Renal pelvis (tissue), 4 donors: Measurements from ENCODE around the gene PREB. TPM values are rescaled to one million over a fixed set of nuclear protein-coding genes. Genes with fewer than 3 reads are reported as not detected.

Experiments
- DNase-seq: peaks from one replicate; pipeline ENCODE4 v3.0.0-alpha.2; 2013
- polyA plus RNA-seq, 3 donors: library from polyadenylated mRNA; unstranded; fragments of 120-200 nt; gene quantifications; one replicate each; pipeline ENCODE4 v1.2.1, GENCODE V29; 2013; ENCODE audit not compliant: insufficient read length in 3 of 3

PREB gene
- polyA plus RNA-seq, 3 donors, result 49.2 to 59.0 (median 51.6) TPM

DNA sequence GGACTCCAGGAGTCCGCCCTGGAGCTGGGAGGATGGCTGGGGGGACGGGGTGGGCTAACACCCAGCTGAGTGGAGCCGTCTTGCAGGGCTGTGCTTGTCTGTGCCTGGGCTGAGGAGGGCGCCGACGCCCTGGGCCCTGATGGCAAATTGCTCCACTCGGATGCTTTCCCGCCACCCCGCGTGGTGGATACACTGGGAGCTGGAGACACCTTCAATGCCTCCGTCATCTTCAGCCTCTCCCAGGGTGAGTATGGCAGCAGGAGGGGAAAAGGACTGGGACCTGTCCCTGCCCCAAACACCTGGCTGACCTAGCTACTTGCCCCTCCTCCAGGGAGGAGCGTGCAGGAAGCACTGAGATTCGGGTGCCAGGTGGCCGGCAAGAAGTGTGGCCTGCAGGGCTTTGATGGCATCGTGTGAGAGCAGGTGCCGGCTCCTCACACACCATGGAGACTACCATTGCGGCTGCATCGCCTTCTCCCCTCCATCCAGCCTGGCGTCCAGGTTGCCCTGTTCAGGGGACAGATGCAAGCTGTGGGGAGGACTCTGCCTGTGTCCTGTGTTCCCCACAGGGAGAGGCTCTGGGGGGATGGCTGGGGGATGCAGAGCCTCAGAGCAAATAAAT lies 35.0 kb downstream of the PREB start:
- DNase-seq, result no peak

DNA sequence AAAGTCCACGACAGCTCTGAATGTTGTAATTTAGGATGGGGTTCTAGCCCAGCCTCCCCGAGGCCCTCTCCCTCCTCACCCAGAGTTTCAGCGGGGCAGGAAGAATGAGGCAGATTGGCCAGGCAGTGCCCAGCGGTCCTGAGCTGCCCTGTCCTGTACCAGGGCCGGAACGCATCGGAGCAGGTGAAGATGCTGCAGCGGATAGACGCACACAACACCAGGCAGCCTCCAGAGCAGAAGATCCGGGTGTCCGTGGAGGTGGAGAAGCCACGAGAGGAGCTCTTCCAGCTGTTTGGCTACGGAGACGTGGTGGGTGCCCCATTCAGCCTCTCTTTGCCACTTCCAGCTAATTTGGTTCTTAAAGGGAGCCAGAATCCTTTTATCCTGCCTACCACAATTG lies 37.1 kb downstream of the PREB start:
- DNase-seq, result no peak

DNA sequence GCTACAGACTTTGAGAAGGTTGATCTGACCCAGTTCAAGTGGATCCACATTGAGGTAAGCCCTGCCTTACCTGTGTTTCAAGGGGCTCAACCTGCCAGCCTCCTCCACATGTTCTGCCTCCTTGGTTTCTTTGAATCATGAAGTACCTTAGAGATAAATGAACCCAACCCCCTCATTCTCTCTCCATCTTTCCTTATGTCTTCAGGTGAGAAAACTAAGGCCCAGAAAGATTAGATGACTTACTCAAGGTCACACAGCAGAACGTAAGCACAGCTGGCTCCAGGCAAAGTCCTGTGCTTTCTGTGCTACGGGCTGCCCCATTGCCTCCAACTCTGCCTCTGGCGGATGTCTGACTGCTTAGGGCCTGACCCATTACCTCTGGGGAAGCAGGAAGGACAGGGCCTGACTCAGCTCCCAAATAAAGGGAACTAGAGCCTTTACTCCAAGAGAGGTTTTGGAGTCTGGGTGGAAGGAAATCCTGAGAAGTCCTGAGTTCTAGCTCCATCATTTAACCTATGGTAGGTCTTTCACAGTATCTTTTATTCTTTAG lies 37.6 kb downstream of the PREB start:
- no peak for DNase-seq

DNA sequence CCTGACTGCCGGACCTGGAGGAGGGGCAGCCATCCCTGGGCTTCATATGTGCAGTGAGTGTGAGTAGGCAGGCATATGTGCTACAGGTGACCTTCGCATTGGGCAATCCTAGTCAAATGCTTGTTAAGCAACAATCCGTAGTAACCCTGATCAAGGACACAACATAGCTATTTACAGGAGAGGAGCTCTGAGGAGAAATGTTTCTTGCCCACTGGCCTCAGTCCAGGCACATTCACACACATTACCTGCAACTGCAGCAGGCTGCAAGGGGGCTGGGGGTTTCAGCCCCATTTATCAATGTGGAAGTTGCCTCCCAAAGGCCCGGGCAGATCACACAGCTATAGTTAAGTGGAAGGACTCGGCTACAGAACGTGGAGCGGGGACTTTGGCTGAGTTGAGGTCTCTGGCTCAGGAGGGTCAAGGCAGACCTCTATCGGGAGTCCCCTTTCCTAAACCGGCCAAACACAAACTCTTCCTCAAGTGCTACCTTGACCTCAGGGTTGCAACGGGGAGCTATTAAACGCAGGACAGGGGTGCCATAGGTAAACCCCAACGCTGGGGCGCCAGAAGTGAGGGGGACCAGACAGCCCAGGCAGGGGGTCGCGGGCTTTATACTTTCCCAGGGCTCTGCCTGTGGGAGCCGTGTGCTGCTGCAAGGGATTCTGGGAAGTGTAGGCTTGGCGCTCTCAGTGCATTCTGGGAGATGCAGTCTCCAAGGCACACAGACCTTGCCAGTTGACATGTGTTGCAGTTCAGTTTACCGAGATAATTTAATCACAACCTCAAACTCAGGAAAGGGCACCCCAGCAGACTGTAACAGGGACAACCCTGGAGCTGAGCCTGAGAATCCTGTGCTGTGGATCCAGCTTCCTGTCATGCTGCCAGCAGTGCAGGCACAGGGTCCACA lies 38.4 kb downstream of the PREB start:
- no peak for DNase-seq

DNA sequence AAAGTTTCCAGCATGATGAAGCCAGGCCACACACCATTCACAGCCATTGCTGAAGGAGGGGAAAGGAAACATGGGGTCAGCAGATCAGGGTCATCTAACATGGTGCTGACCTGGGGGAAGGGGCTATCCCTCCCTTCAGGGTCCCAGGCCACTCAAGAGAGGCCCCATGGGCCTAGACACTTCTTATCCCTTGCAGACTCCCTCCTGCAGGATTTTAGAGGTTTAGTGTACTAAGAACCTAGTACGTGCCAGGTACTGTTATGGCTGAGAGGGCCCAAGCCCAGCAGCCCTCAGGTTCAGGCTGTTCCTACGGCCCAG lies 39.0 kb downstream of the PREB start:
- DNase-seq, result no peak

DNA sequence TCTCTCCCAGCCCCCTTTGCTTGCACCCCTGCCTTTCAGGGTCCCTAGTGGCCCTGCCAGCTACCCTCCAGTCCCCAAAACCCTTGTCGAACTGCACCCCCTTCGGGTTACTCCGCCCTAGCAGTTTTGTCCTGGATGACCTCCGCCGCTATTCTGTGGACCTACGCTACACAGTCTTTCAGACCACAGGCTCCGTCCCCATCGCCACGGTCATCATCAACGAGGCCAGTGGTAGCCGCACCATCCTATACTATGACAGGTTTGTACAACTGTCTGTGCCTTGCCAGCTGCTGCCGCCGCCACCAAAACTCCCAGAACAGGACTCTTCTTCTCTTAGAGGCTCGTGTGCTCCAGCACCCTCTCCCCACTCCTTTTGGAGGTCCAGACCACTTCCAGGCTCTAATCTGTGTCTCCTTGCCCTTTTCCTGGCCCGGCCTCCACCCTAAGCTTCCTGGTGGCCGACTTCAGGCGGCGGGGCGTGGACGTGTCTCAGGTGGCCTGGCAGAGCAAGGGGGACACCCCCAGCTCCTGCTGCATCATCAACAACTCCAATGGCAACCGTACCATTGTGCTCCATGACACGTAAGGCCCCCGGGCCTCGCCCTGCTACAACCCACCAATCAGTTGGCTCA lies 40.0 kb downstream of the PREB start:
- DNase-seq, result no peak

DNA sequence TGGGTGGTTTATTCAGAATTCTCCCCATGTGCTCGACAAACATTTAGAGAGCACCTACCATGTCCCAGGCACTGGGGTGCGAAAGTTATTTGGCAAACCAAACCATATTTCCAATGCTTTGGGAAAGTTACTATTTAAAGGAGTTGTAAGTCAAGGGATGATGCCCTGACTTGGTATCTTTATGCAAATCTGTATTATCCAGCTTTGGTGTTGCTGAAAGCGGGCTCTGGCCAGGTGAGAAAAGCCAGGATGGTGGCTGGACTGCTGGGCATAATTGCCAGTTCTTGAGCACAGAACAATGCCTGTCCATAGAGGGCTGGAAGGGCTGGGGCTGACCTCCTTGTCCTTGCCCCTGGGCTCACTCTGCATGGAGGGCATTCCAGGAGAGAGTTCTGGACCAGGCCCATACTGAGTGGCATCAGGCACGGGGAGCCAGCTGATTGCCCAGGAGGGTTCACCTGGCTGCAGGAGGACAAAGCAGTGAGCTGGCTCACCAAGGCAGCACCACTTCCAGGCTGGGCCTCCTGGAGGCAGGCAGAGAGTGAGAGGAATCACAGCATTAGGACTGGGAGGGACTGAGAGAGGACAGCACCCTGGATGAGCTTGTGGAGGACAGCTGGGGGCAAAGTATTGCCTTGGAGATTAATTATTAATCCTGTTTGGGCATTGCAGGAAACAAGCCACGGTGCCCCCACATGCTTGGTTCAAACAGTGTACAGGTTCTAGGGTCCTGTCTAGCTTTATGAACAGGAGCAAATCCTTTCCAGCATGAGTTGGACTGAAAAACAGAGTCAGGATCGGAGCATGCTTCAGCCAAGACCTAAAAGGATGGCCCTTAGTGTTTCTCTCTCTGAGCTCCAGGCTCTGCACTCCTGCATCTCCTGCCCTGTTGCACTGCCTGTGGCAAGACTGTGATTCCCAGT lies 40.7 kb downstream of the PREB start:
- no peak for DNase-seq

DNA sequence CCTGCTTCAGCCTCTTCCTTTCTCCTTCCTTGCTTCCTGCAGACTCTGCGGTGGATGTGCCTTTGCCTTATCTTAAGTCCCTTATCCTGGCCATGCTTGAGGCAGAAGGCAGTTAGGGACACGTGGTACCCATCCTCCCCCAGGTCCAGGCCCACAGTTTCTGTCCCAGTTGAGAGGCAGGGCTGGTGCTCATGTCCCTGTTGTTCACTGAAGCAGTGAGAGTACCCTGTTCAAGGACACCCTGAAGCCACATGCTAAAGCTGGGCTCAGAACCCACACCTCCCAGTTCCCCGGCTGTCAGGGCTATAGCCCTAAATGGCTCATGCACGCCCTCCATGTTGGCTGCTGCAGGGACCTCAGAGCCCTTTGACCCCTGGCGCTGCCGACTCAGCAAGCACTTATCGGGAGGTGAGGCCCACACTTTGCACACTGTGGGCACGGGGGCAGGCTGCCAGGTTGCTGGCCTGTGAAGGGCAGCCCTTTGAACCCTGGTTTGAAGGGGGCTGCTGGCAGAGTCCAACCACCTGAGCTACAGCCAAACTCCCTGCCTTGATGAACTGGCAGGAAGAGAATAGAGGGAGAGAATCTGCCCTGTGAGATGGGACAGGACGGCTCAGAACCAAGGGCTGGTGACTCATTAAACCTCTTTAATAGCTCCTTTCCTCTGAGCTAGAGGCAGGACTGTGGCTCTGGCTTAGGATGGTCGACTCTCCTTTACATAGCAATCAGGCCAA lies 41.6 kb downstream of the PREB start:
- DNase-seq, result no peak

DNA sequence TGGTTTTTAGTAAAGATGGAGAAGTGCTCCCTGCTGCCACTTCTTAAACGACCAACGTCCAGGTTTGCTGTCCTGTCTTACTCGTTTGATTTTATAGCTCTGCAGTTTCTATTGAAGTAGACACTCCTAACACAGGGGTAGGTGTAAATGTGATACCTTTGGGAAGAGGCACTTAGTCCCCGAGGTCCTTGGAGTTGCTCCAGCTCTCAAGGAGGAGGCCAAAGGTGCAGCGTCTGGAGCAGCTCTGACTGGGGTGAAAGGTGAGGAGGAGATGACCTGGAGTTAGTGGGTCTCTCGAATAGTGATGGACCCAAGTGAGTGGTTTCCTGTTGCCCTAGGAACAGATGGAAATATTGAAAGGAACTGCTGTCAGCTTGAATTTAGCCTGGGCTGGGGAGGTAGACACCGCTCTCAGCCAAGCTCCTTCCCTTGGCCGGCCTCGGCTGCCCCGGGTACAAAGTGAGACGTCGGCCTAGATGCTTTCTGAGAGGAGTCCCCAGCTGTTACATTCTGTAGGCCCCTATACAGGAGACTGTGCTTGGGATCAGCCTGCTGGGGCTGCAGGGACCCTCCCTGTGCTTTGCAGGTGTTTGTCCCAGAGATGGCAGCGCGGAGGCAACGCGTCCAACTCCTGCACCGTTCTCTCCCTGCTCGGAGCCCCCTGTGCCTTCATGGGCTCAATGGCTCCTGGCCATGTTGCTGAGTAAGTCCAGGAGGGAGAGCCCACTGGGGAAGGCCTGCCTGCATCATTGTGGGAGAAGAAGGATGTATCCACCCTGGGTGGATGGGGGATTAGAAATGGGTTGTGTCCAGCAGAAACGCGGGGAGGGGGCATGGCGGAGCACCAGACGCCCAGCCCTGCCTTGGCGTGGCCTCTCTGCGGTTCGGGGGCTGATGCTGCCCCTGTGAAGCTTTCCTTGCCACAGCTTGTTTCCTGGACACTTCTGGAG lies 42.4 kb downstream of the PREB start:
- no peak for DNase-seq

DNA sequence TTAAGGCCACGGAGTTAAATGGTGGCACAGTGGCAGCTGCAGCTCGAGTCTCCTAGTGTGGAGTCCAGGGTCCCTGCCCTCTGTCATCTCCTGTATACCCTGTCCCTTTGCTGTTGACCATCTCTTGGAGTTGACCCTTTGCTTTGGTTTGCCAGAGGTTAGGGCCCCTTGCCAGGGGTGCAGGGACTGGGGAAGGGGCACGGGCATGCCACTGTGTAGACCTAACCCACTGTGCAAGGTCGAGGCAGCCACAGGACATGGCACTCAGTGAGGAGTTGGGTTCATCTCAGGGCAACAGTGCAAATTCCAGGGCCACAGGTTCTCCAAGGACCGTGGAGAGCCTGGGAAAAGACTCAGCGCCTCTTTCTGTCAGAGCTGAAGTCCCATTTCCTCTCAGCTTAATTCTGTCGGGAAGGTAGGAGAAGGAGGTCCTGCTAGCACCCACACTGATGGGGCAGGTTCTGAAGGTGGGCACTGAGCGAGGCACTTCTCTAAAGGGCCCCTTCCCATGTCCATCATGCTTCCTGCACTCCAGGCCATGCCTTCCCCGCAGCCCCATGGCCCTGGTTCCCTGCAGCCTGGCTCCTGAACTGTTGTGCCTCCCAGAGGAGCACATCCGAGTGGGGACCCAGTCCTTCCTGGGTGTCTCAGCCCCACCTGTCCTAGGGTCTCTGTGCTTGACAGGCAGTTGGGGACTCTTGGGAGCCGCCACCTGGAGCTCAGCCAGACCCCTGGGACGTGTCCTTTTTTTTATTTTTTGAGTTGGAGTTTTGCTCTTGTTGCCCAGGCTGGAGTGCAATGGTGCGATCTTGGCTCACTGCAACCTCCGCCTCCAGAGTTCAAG lies 45.1 kb downstream of the PREB start:
- no peak for DNase-seq

DNA sequence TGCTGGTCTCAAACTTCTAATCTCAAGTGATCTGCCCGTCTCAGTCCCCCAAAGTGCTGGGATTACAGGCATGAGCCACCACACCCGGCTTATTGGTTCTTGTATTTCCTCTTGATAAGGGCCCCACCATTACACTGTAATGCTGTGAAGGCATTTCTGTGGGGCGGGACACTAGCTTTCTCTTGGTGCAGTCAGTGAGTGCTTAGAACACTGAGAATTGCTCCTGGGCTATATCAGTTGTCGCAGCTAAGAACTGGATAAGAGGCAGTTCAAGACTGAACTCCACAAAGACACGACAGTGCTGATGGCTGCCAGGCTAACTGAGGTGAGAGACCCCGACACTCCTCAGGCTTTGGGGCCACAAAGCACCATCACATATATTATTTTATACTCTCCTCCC lies 45.8 kb downstream of the PREB start:
- DNase-seq, result no peak

DNA sequence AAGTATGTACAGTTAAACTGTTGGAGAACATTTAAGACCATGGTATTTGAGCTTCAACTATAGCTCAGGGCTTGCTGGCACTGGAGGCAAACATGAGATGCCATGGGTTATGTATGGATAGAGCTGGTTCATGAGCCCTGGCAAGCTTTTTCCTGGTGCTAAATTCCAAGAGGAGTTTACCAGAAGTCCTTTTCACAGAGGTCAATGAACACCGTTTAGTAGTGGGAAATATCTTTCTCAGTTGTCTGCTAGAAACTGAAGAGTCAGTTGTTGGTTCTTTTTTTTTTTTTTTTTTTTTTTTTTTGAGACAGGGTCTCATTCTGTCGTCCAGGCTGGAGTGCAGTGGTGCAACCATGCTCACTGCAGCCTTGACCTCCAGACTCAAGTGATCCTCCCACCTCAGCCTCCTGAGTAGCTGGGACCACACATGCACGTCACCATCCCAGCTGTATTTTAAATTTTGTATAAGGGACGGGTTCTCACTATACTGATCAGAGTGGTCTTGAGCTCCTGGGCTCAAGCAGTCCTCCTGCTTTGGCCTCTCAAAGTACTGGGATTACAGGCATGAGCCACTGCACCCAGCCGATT lies 46.5 kb downstream of the PREB start:
- DNase-seq, result no peak

DNA sequence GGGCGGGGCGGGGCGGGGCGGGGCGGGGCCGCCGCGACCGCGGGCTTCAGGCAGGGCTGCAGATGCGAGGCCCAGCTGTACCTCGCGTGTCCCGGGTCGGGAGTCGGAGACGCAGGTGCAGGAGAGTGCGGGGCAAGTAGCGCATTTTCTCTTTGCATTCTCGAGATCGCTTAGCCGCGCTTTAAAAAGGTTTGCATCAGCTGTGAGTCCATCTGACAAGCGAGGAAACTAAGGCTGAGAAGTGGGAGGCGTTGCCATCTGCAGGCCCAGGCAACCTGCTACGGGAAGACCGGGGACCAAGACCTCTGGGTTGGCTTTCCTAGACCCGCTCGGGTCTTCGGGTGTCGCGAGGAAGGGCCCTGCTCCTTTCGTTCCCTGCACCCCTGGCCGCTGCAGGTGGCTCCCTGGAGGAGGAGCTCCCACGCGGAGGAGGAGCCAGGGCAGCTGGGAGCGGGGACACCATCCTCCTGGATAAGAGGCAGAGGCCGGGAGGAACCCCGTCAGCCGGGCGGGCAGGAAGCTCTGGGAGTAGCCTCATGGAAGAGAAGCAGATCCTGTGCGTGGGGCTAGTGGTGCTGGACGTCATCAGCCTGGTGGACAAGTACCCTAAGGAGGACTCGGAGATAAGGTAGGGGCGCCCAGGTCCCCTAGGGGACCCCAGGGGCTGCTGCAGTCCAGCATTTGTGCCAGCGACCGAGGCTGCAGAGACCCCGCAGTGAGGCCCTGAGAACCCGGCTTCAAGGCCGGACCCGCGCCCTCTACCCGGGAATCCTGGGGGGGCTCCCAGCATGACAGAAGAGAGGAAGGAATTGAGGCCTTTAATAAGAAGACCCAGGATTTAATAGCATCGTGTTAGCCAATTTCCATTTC lies 47.5 kb downstream of the PREB start, which contains the start of gene KHK:
KHK (plus strand) TSS at position 49 of the 870 bp plus-strand sequence; CDS start at position 537, 488 bp downstream.
- DNase-seq, result no peak

DNA sequence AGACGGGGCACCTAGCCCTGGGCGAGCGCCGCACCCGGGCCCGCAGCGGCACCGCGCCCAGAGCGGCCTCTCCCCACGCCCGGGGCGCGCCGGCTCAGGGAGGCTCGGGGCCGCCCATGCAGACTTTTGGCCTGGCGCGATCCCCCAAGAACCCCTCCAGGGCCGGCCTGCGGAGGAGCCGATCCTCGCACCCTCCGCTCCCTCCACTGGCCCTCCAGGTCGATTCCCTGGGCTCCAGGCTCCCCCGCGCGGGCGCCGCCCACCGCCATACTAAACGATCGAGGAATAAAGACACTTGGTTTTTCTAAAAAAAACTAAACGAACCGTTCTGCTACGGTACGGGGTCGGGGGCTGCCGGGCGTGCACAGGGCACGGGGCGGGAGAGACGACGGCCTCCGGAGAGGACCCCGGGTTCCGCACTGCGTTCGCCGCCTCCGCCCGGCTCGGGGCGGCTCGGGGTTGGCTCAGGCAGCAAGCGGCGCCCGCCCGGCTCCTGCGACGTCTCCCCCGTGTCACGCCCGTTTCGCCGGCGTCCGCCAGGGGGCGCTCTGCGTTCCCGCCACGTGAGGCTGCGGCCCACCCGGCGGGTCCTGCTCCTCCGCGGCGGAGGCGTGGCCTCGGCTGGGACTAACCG lies 48.2 kb downstream of the PREB start:
- peak; percentile 93 for DNase-seq

DNA sequence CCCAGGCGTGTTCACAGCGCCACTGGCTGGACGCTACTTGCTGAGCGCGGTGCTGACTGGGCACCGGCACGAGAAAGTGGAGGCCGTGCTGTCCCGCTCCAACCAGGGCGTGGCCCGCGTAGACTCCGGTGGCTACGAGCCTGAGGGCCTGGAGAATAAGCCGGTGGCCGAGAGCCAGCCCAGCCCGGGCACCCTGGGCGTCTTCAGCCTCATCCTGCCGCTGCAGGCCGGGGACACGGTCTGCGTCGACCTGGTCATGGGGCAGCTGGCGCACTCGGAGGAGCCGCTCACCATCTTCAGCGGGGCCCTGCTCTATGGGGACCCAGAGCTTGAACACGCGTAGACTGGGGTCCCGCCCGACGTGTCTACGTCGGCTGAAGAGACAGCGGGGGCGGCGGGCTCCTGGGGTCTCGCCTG lies 48.8 kb downstream of the PREB start:
- DNase-seq, result no peak

DNA sequence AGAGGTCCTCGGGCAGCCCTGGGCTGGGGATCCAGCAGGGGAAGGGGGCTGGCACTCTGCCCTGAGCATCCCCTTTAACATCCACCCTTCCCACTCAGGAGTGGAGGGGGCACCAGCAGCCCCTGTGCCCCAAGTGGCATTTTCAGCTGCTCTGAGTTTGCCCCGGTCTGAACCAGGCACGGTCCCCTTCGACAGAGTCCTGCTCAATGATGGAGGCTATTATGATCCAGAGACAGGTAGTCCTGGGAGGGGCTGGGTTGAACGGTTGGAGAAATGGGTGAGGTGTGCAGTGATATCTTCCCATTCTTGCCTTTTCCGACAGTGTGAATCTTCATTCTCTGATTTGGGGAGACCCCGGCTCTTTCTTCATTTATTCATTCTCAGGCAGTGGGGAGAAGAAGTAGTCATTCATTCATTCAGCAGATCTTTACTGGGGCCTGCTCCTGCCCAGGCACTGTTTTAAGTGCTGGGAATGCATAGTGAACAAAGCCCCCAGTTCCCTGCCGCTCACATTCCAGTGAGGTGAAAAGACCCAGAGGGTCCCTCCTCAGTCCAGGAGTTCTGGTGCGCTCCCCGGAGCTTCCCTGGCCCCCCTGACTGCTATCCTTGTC lies 49.3 kb downstream of the PREB start:
- DNase-seq, result no peak
